ENCODE results near the gene SMAD6. TPM values are rescaled to one million over a fixed set of nuclear protein-coding genes. Genes with fewer than 3 reads are reported as not detected.

The SMAD6 gene
- total and polyA plus RNA-seq, 9 of the 15 experiments (the other 6 are each of a cell fraction or from before 2014, with no cell fraction given) = 0.10 to 15.5 (median 3.7) TPM

DNA sequence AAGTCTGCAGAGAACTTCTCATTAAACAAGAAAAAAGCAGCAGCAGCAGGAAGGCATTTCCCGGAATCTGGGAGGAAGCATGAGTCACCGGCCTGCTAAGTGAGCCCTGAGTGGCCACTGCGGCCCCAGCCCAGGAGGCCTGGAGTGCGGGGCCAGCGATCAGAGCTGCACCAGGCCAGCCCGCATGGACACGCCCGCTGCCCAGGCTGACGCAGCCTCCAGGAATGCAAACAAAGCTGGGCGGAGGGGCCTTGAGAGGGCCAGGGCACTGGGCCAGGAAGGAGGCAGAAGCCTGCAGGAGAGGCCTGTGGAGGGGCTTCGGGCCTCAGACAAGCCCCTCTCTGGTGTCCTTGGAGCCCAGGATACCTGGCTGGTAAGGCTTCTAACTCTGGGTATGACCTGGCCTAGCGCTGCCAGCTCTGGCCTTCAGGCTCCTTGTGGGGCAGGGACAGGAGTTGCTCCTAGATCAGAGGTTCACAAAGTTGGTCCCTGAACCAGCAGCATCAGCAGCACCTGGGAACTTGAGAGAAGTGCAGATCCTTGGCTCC, 101.2 kb downstream of the SMAD6 start:
- ATAC-seq (peak; percentile 100), DNase-seq (ENCODE audit: extremely low read depth in 1 of 4, low spot score in 3 of 4) (peak; percentile 93 to 95 (median 94)), FAIRE-seq (peak; percentile 97)
- no peaks in the 10 kb centered on the region for H3K79me2 ChIP-seq (ENCODE audit: control insufficient read depth, insufficient read depth, low read length)
- H3K27ac ChIP-seq (ENCODE audit: extremely low read depth, low read depth, low read length) = peak overlapping the region; percentile 79
- intact Hi-C loops (cut with micrococcal nuclease) = loop anchor here (5.0 kb wide), 1 partner anchor 49 kb away; no protein-coding TSS in a partner anchor
- ChIA-PET POLR2A (interaction anchor here (0.7 to 1.7 kb wide), 5 partner anchors 9 to 35 kb away, joined by 3 to 4 read pairs (median 4); no protein-coding TSS in a partner anchor), CTCF (ENCODE audit: low intra/inter-chr PET ratio) (no interaction called here)
- no peak overlapping the region; the same call in 1 of the 2 replicates for H3K4me3 ChIP-seq
- peak overlapping the region; percentile 51 to 84 for H3K9ac ChIP-seq (ENCODE audit: insufficient read depth in 1 of 2, low read depth in 2 of 2, low read length in 2 of 2)
- H3K27me3 ChIP-seq (ENCODE audit: control insufficient read depth in 2 of 2, insufficient read depth in 2 of 2, low read length in 2 of 2) = no peaks in the 10 kb centered on the region
- peaks cover 27 to 47% of the 10 kb centered on the region in 2 experiments for H3K4me1 ChIP-seq (replicated peaks in 1 of 2; ENCODE audit: control insufficient read depth in 2 of 2, insufficient read depth in 2 of 2, low read length in 2 of 2)
- H3K9me3 ChIP-seq (replicated peaks; ENCODE audit: control insufficient read depth, insufficient read depth, low read depth, low read length) = no peaks in the 10 kb centered on the region
- peak overlapping the region; percentile 63 for H3K4me2 ChIP-seq (ENCODE audit: insufficient read depth, low read length)
- no peaks in the 10 kb centered on the region for H3K36me3 ChIP-seq (ENCODE audit: control insufficient read depth, insufficient read depth, low read length)
- no TSS peak for BruUV-seq (replicated peaks)
- no peaks in the 10 kb centered on the region for H4K20me1 ChIP-seq (replicated peaks; ENCODE audit: control insufficient read depth, insufficient read depth, low read length)
- peak overlapping the region; percentile 81 for H2AFZ ChIP-seq (ENCODE audit: low read depth, low read length)
- H3K9me1 ChIP-seq (ENCODE audit: control insufficient read depth, insufficient read depth, low read length) = no peaks in the 10 kb centered on the region
- 4% methylated on average over 12 of the region's 12 CpGs for WGBS (ENCODE audit: insufficient coverage, low coverage, missing lambda C conversion rate)
- in situ Hi-C loops (cut with MboI) = no loop called here
- TF ChIP-seq KLF1 (tag; IDR thresholded peaks at IDR 0.05) (peak; percentile 66), CCNT2 (IDR thresholded peaks at IDR 0.05; ENCODE audit: borderline replicate concordance, extremely low read depth, insufficient read length, low read depth, low read length) (peak; percentile 97), PHB (CRISPR knock-in tag; IDR thresholded peaks at IDR 0.05) (no peak), POLR2G (IDR thresholded peaks at IDR 0.05; ENCODE audit: low read depth, low read length) (peak; percentile 79), JUN (IDR thresholded peaks at IDR 0.05; ENCODE audit: borderline replicate concordance, low read depth, low read length) (peak; percentile 99), JUN (CRISPR knock-in tag; IDR thresholded peaks at IDR 0.05; ENCODE audit: borderline replicate concordance) (no peak; the same call in 1 of the 2 replicates)
- TF ChIP-seq, protein P1, sequence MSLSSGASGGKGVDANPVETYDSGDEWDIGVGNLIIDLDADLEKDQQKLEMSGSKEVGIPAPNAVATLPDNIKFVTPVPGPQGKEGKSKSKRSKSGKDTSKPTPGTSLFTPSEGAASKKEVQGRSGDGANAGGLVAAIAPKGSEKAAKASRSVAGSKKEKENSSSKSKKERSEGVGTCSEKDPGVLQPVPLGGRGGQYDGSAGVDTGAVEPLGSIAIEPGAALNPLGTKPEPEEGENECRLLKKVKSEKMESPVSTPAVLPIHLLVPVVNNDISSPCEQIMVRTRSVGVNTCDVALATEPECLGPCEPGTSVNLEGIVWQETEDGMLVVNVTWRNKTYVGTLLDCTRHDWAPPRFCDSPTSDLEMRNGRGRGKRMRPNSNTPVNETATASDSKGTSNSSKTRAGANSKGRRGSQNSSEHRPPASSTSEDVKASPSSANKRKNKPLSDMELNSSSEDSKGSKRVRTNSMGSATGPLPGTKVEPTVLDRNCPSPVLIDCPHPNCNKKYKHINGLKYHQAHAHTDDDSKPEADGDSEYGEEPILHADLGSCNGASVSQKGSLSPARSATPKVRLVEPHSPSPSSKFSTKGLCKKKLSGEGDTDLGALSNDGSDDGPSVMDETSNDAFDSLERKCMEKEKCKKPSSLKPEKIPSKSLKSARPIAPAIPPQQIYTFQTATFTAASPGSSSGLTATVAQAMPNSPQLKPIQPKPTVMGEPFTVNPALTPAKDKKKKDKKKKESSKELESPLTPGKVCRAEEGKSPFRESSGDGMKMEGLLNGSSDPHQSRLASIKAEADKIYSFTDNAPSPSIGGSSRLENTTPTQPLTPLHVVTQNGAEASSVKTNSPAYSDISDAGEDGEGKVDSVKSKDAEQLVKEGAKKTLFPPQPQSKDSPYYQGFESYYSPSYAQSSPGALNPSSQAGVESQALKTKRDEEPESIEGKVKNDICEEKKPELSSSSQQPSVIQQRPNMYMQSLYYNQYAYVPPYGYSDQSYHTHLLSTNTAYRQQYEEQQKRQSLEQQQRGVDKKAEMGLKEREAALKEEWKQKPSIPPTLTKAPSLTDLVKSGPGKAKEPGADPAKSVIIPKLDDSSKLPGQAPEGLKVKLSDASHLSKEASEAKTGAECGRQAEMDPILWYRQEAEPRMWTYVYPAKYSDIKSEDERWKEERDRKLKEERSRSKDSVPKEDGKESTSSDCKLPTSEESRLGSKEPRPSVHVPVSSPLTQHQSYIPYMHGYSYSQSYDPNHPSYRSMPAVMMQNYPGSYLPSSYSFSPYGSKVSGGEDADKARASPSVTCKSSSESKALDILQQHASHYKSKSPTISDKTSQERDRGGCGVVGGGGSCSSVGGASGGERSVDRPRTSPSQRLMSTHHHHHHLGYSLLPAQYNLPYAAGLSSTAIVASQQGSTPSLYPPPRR (CRISPR knock-in tag; IDR thresholded peaks at IDR 0.05; ENCODE audit: borderline replicate concordance) = no peak
- TF ChIP-seq, protein P2, sequence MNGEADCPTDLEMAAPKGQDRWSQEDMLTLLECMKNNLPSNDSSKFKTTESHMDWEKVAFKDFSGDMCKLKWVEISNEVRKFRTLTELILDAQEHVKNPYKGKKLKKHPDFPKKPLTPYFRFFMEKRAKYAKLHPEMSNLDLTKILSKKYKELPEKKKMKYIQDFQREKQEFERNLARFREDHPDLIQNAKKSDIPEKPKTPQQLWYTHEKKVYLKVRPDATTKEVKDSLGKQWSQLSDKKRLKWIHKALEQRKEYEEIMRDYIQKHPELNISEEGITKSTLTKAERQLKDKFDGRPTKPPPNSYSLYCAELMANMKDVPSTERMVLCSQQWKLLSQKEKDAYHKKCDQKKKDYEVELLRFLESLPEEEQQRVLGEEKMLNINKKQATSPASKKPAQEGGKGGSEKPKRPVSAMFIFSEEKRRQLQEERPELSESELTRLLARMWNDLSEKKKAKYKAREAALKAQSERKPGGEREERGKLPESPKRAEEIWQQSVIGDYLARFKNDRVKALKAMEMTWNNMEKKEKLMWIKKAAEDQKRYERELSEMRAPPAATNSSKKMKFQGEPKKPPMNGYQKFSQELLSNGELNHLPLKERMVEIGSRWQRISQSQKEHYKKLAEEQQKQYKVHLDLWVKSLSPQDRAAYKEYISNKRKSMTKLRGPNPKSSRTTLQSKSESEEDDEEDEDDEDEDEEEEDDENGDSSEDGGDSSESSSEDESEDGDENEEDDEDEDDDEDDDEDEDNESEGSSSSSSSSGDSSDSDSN (IDR thresholded peaks at IDR 0.05; ENCODE audit: borderline replicate concordance in 1 of 2, low read depth in 2 of 2, low read length in 2 of 2) = peak in 1 of 2 experiments; percentile 93; a peak in 2 of 4 replicates

Data from K562 (cell line).